EL (cell line): ENCODE data around the gene RRP1B.
"Not testable (repeated sequence)": the region's sequence is repeated elsewhere in the genome, so short reads cannot be mapped to it uniquely, and the experiment has no call there.

Experiments
- DNase-seq: peaks from one replicate; pipeline ENCODE4 v3.0.0-alpha.2; 2016

Gene RRP1B

DNA sequence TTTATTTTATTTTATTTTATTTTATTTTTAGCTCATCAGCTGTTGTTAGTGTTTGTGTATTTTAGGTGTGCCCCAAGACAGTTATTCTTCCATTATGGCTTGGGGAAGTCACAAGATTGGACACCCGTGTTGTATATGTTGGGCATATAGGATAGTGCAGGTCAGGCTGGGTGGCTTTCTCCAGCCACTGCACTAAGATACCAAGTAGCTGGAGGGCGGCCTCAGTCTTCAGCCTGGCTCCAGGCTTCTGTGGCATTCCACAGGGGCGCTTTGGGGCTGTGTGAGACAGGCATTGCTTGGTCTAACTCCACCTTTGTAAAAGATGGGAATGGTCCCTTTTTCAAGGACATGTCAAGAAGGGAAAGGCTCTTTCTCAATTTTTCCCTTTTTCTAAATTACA is 16.5 kb downstream of the RRP1B start:
- no peak for DNase-seq

DNA sequence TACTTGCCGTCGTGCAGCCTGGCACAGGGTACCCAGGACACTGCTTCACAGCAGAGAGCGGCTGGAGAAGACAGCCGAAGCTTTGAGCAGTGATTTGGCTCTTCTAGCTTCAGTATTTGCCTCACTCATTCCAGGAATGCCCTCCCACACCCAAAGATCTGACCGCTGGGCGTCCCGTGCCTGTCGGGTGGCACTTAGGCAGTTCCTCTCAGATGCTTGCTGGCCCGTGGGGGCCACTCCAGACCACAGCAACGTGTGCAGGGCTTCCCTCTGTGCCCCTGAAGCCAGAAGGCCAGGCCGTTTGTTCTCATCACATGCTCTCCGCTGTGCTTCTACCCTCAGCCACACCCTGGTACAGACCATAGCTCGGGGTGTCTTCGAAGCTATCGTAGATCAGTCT is 17.0 kb downstream of the RRP1B start:
- no peak for DNase-seq

DNA sequence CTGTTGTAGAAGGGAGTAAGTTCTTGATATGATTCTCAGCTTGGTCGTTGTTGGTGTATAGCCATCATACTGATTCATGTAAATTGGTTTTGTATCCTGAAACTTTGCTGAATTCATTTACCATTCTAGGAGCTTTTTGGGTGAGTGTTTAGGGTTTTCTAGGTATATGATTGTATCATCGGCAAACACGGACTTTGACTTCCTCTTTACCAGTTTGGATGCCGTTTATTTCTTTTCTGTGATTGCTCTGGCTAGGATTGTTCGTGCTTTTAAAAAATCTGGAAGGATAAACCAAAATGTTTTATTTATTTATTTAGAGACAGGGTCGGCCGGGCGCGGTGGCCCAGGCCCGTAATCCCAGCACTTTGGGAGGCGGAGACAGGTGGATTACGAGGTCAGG is 20.6 kb downstream of the RRP1B start:
- DNase-seq: no peak

DNA sequence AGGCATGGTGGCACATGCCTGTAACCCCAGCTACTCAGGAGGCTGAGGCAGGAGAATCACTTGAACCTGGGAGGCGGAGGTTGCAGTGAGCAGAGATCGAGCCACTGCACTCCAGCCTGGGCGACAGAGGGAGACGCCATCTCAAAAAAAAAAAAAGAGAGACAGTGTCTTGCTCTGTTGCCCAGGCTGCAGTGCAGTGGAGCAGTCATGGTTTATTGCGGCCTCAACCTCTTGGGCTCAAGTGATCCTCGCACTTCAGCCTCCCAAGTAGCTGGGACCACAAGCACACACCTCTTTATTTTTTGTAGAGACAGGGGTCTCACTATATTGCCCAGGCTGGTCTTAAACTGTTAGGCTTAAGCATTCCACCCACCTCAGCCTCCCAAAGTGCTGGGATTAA is 21.1 kb downstream of the RRP1B start:
- DNase-seq: not testable (repeated sequence)

DNA sequence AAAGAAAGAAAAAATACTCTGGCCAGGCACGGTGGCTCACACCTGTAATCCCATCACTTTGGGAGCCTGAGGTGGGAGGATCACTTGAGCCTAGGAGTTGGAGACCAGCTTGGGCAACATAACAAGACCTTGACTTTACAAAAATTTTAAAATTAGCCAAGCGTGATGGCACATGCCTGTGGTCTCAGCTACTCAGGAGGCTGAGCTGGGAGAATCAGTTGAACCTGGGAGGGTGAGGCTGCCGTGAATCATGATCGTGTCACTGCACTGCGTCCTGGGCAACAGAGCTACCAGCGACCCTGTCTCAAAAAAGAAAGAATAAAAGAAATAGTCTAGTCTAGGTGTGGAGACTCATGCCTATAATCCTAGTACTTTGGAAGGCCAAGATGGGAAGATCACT is 22.3 kb downstream of the RRP1B start:
- DNase-seq: no peak

DNA sequence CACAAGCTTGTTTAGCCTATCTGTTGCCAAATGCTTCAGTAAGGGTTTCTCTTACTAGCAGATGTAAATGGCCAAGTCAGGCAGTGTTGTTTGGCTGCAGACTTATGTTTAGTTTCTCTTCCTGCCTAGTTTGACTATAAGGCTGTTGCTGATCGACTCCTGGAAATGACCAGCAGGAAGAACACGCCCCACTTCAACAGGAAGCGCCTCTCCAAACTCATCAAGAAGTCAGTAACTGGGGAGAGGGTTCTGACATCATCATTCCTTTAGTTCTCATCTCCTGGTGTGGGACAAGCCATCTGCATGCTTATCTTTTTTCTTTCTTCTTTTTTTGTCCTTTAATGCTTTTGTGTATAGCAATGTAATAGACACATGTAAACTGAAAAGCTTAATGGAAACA is 25.1 kb downstream of the RRP1B start:
- no peak for DNase-seq

DNA sequence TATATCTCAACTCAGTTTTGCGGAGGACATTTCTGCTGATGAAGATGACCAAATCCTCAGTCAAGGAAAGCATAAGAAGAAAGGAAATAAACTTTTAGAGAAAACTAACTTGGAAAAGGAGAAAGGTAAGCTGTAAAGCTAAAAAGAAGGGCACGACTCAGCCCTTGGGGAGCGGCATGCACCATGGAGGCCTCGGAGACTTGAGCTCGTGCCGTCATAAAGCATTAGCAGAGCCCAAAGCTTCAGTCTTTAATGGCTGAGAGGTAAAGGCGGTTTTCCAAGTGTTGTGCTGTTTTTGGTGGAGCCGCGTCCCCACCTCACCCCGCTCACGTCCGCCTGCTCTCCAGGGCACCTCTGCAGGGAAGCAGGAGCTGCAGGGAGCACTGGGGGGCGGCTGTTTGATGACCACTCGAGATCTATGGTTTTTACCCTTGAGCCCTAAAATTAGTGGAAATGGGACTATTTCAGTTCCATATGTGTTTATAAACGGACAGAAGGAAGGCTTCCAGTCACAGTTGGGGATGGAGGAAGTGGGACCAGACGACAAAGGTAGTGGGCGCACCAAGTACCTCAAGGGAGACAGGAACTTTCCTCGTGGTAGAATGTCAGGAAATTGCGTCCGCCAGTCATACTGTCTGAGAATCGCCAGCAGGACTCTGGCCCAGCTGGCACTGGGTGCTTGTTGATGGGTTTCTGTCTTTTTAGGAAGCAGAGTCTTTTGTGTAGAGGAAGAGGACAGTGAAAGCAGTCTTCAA is 27.6 kb downstream of the RRP1B start:
- no peak for DNase-seq

DNA sequence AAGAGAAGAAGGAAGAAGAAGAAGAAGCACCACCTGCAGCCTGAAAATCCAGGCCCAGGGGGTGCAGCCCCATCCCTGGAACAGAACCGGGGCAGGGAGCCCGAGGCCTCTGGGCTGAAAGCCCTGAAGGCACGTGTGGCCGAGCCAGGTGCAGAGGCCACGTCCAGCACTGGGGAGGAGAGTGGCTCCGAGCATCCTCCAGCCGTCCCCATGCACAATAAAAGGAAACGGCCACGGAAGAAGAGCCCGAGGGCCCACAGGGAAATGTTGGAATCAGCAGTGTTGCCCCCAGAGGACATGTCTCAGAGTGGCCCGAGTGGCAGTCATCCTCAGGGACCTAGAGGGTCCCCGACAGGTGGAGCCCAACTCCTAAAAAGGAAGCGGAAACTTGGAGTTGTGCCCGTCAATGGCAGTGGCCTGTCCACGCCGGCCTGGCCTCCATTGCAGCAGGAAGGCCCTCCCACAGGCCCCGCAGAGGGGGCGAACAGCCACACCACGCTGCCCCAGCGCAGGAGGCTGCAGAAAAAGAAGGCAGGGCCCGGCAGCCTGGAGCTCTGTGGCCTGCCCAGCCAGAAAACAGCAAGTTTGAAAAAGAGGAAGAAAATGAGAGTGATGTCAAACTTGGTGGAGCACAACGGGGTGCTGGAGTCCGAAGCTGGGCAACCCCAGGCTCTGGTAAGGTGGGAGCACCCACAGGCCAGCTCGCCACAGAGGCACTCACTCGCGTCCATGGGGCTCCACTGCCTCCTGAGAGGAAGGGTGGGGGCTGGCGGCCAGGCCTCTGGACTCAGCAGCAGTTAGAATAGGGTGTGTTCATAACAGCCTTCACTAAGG is 28.4 kb downstream of the RRP1B start:
- DNase-seq: no peak

DNA sequence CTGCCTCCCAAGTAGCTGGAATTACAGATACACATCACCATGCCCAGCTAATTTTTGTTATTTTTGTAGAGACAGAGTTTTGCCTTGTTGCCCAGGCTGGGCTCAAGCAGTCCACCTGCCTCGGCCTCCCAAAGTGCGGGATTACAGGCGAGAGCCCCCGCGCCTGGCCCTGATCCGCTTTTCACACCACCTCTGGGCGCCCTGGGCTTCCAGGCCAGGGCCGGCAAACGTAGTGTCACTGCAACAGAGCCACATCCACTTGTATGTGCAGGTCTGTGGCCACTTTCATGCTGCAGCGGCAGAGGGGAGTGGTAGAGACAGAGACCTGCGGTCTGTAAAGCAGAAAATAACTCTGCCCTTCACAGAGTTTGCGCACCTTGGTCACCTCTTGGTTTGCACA is 29.5 kb downstream of the RRP1B start:
- DNase-seq: no peak

DNA sequence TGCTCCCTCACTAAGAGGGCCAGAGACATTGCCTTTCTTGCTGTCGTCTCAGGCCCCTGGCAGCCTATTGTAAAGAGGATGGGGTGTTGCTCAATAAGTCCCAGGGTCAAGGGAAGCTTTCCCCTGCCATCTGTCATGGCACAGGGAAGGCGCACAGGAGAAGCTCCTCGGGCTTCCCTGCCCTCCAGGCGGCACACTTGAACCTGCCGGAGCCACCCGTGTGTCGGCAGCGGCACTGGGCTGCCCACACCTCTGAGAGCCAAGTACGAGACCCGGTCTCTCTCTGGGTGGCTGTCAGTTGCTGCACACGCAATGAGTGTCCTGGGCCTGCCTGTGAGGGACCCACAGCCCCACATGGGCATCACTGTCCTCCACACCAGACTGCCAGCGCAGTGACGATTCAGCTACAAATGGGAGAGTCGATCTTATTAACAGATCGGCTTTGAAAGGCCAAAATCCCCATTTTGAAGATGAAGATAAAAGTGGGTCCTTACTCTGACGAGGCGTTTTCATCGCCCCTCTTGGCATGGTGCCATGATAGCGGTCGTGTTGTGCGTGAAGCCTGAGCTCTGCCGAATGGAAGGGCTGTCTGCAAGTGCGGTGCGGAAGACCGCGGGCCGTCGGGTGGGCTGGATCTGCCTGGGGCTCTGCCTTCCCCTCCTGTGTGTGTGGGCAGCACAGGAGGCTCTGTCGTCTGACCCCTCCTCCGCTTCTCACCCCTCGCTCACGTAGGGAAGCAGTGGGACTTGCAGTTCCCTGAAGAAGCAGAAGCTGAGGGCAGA is 30.4 kb downstream of the RRP1B start:
- no peak for DNase-seq

DNA sequence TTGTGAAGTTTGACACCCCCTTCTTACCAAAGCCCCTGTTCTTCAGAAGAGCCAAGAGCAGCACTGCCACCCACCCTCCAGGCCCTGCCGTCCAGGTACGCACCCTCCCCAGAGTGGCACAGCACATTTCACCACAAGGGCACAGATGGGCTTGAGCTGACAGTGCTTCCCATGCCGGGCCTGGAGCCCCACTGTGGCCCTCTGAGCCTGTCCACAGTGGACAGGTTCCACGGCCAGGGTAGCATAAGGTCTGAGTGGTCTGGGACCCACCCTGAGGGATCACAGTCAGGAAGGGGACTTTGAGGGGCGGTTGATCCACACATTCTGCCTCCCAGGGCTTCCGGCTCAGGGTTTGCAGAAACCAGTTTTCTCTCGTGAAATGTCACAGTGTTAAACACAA is 31.0 kb downstream of the RRP1B start:
- no peak for DNase-seq

DNA sequence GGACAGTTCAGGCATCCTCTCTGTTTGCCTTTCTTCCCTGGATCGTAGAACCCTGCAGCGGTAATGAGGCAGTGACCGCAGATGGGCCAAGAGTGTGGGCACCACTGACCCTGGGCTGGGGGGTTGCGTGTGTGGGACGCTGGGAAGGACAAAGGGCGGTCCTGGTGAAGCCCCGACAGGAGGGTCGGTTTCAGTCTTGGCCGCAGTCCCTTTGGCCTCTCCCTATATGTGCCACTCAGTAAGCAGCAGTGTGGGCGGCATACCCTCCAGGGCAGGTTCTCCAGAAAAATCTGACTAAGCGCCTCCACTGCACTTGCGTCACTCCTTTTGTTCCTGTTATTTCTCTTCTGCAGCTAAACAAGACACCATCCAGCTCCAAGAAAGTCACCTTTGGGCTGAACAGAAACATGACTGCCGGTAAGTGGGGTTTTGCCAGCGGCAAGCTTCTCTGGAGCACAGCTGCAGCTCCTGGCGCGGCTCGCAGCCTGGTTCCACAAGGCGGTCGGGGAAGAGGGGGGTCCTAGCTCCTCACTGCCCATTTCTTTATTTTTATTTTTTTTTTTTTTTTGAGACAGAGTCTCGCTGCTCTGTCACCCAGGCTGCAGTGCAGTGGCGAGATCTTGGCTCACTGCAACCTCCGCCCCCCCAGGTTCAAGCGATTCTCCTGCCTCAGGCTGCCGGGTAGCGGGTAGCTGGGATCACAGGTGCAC is 31.9 kb downstream of the RRP1B start:
- no peak for DNase-seq

DNA sequence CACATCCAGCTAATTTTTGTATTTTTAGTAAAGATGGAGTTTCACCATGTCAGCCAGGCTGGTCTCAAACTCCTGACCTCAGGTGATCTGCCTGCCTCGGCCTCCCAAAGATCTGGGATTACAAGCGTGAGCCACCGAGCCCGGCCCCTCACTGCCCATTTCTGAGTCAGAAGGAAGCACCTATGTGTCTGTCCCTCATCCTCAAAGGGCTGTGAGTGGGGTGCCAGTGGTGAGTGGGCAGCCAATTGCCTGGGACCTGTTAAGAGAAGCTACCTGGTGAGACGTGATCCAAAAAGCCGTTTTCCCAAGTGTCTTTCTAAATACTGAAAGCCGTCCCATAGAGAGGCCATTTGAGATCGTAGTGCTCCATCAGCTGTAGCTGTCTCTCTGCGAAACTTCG is 32.4 kb downstream of the RRP1B start:
- no peak for DNase-seq

DNA sequence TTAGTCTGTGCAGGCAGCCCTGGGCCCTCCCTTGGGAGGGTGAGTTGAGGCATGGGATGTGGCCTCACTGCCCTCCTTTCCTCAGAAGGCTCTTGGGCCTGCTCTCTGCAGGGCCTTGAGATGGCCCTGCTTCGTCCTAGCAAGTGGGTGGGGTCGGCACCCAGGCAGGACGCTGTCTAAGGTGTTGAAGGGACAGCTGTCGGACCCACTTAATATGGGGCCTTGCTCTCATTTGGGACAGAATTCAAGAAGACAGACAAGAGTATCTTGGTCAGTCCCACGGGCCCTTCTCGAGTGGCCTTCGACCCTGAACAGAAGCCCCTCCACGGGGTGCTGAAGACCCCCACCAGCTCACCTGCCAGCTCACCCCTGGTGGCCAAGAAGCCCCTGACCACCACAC is 33.6 kb downstream of the RRP1B start:
- no peak for DNase-seq

DNA sequence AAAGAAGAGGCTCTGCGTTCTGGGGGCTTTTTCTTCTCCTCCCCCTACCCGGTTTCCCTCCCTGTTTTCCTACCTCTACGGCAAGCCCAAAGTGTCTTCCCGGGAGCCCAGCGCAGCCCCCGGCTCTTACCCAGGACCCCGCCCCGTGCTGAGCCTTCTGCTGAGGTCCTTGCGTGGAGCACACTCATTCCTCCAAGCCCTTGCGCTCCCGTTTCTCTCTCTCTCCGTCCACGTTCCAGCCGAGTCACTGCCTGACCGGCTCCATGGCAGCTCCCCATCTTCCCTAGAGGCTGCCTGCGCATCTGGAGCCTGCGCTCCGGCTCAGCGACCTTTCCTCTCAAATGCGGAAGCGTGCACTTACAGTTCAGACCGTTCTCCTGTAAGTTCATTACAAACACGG is 34.6 kb downstream of the RRP1B start:
- DNase-seq: no peak

DNA sequence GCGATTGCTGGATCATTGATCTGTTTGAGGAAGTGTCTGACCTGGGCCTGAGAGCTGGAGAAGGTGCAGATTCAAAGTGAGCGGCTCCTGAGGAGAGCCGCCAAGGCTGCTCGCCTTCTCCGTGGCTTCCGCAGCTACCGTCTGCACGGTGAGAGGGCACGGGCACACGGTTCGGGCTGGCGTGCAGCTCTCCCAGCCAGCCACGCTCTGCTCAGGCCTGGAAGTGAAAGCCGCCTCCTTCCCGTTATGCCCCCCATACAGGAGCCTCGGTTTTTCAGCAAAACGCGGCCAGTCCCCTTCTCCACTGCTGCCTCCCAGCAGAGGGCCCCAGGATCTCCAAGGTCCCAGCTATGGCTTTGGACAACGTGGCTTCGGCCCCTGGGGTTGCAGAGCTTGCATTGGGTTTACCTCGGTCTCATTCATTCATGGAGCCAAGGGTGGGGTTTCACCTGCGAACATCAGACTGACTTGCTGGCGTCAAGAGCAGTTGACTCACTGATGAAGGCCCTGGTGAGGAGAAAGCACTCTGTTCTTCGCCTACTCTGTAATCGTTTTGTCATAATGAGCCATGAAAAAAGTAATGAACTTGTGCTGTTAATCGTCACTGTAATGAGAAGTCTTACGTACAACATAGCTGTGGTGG is 35.2 kb downstream of the RRP1B start:
- no peak for DNase-seq

DNA sequence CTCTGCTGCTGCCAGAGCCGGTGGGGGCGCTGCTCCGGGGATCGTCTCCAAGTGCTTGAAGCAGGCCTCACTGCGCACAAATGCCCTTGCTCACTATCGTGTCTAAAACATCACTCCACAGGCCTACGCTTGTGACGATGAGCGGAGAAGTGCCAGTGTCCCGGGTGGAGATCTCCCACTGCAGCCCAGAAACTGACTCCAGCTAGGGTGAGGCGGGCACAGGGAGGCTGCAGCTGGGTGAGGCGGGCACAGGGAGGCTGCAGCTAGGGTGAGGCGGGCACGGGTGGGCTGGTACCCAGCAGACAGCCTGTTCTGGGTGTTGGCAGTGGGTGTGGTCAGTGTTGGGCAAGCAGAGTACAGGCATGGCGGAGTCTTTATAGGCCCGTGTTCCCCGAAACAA is 36.9 kb downstream of the RRP1B start:
- no peak for DNase-seq

DNA sequence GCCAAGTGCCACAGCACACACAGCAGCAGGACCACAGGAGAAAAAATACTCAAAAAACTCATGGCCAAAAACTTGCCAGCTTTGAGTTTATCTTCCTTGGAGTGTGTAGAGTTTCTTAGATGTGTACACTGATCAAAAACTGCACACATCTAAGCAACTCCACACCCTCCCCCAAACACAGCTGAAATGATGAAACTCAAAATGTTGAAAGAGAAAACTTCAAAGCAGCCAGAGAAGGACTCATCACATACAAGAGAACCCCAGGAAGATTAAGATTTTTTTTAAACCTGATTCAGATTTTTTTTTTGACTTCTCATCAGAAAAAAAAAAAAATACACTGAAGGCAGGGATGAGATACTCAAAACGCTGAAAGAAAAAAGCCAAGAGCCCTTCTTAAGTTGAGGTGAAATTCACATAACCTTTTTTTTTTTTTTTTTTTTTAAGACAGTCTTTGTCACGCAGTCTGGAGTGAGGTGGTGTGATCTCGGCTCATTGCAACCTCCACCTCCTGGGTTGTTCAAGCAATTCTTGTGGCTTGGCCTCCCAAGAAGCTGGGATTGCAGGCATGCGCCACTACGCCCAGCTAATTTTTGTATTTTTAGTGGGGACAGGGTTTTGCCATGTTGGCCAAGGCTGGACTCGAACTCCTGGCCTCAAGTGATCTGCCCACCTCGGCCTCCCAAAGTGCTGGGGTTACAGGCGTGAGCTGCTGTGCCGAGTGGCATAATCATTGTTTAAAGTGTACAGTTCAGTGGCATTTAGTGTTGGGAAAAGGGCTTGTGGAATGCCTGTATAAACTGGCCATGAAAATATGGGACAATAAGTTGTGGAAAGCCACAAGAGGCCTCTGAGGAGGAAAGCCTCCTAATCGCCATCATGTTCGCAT is 38.6 kb downstream of the RRP1B start:
- no peak for DNase-seq

DNA sequence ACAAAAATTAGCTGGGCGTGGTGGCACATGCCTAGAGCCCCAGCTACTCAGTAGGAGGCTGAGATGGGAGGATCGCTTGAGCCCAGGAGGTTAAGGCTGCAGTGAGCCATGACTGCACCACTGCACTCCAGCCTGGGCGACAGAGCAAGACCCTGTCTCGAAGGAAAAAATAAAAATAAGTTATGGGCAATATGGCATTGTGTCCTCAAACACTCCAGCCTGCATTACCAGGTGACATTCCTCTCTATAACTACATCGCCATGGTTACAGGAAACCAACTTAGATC is 40.1 kb downstream of the RRP1B start:
- DNase-seq: not testable (repeated sequence)

DNA sequence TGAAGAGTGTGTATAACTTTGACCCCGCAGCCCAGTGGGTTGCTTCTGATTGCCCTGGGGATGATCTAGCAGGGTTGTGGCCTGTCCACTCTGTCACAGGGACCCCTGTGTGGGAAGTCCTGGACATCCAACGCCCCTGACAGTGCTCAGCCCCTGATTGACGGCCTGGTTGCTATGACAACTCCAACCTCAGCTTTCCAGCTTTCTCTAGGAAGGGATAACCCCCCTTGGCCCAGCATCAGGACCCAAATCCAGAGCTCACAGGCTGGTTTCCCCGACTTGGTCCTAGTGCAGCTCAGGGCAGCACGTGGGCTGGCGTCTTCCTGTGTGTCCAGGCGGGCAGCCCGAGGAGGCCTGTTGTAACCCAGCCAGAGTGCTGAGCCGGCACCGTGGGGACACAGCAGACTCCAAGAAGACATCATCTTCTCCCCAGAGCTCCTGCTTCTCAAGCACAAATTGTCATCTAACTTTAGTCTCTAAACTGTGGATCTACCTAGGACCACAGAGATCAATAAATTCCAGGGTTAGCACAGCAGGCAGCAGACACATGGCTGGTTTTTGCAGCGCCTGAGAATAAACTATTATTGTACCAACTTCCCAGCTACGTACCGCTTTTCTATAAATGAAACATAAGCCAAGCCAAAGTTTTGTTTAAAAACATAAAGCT is 40.7 kb downstream of the RRP1B start:
- no peak for DNase-seq
